GM19455 (cell line): ENCODE measurements around the gene MDK.
A peak's percentile ranks its signal among the peaks of the same experiment; 100 is the strongest.

Source experiments
- ATAC-seq: cut with Tn5 transposase; IDR thresholded peaks from one replicate; pipeline ENCODE4 v1.9.1; 2021; ENCODE audit not compliant: unreplicated experiment

The MDK gene

GRCh38 chr11:46382646-46383403, 1.4 kb downstream of the MDK start:
- ATAC-seq, result no peak

- no peak for ATAC-seq
Measured at GRCh38 chr11:46383404-46383758, 1.9 kb downstream of the MDK start.

- ATAC-seq, result no peak
Measured at GRCh38 chr11:46383974-46384701, 2.7 kb downstream of the MDK start.

- no peak for ATAC-seq
Measured at GRCh38 chr11:46385169-46386004, 3.9 kb downstream of the MDK start.

- no peak for ATAC-seq
Measured at GRCh38 chr11:46386005-46386578, 4.6 kb downstream of the MDK start.

GRCh38 chr11:46386674-46387073, 5.2 kb downstream of the MDK start:
- ATAC-seq, result no peak

- no peak for ATAC-seq
Measured at GRCh38 chr11:46387456-46387855, 6.0 kb downstream of the MDK start.

- ATAC-seq, result no peak
Measured at GRCh38 chr11:46387919-46388618, 6.6 kb downstream of the MDK start.

GRCh38 chr11:46388619-46389449, 7.4 kb downstream of the MDK start:
- ATAC-seq, result no peak

GRCh38 chr11:46389450-46390330, 8.2 kb downstream of the MDK start:
- no peak for ATAC-seq

GRCh38 chr11:46390331-46391171, 9.1 kb downstream of the MDK start:
- ATAC-seq, result no peak

GRCh38 chr11:46391186-46391577, 9.7 kb downstream of the MDK start:
- no peak for ATAC-seq

- no peak for ATAC-seq
Measured at GRCh38 chr11:46391578-46392420, 10.3 kb downstream of the MDK start, which contains the start of gene CHRM4. Gene CHRM4 (minus strand): TSS chr11:46391776. CDS start chr11:46386557, 5,219 bp downstream.

- peak; percentile 55 for ATAC-seq
Measured at GRCh38 chr11:46392421-46393230, 11.2 kb downstream of the MDK start.

- no peak for ATAC-seq
Measured at GRCh38 chr11:46393231-46393616, 11.8 kb downstream of the MDK start.

- no peak for ATAC-seq
Measured at GRCh38 chr11:46393759-46394158, 12.3 kb downstream of the MDK start.
